OCI-LY7 (cell line): Measurements from ENCODE around the gene SH3BP5L. TPM values are rescaled to one million over a fixed set of nuclear protein-coding genes. Genes with fewer than 3 reads are reported as not detected.

Experiments
- BruUV-seq: library from RNA; stranded (reverse); fragments of 400-500 nt; replicated peaks from 2 replicates; lab custom pipeline; 2021; lab: Mats Ljungman, UMichigan
- CTCF ChIA-PET: fragments of 300-600 bp; sonication (Branson Sonifier 250); formaldehyde crosslinking; loops from one replicate; lab custom pipeline; 2022; ENCODE audit warnings: antibody characterized with exemption; ENCODE audit not compliant: unreplicated experiment; lab: Charles Lee
- POLR2A ChIA-PET: fragments of 300-600 bp; sonication (Branson Sonifier 250); formaldehyde crosslinking; loops from one replicate; lab custom pipeline; 2022; ENCODE audit warnings: antibody characterized with exemption; lab: Charles Lee
- DNase-seq: peaks from one replicate; pipeline ENCODE4 v3.0.0-alpha.2; 2015; ENCODE audit warnings: low spot score
- H2AFZ ChIP-seq: fragments of 200-600 bp; sonication (generic), shearing (Covaris generic); 2 replicates; pipeline ENCODE4 v1.6.1; 2014; ENCODE audit warnings: mild to moderate bottlenecking, antibody characterized with exemption, low read length, moderate library complexity
- H3K27ac ChIP-seq: fragments of 200-600 bp; sonication (generic); 2 replicates; pipeline ENCODE4 v1.5.1; 2014; ENCODE audit warnings: mixed run types, low read depth, mild to moderate bottlenecking, moderate library complexity, low read length, inconsistent platforms; ENCODE audit not compliant: poor library complexity, severe bottlenecking
- H3K36me3 ChIP-seq: fragments of 200-600 bp; sonication (generic); 2 replicates; pipeline ENCODE4 v1.6.1; 2014; ENCODE audit warnings: mild to moderate bottlenecking, antibody characterized with exemption, low read length, moderate library complexity, mixed read lengths; ENCODE audit not compliant: insufficient read depth
- H3K4me1 ChIP-seq: fragments of 200-600 bp; sonication (generic); 2 replicates; pipeline ENCODE4 v1.5.1; 2014; ENCODE audit warnings: mild to moderate bottlenecking, low read length; ENCODE audit not compliant: insufficient read depth, poor library complexity, severe bottlenecking
- H3K4me2 ChIP-seq: fragments of 200-600 bp; sonication (generic); 2 replicates; pipeline ENCODE4 v1.6.1; 2014; ENCODE audit warnings: mild to moderate bottlenecking, low read length
- H3K4me3 ChIP-seq: fragments of 200-600 bp; sonication (generic); 2 replicates; pipeline ENCODE4 v1.5.1; 2014; ENCODE audit warnings: mild to moderate bottlenecking, low read depth, low read length; ENCODE audit not compliant: poor library complexity, severe bottlenecking
- H3K79me2 ChIP-seq: fragments of 200-600 bp; sonication (generic); 2 replicates; pipeline ENCODE4 v1.6.1; 2016; ENCODE audit warnings: low read depth, mild to moderate bottlenecking, low read length, moderate library complexity, mixed read lengths; ENCODE audit not compliant: insufficient read depth
- H3K9me2 ChIP-seq: fragments of 200-600 bp; sonication (generic); 2 replicates; pipeline ENCODE4 v1.6.1; 2016; ENCODE audit warnings: mild to moderate bottlenecking, low read length, mixed read lengths; ENCODE audit not compliant: insufficient read depth
- H3K9me3 ChIP-seq: fragments of 200-600 bp; sonication (generic); 2 replicates; pipeline ENCODE4 v1.6.1; 2014; ENCODE audit warnings: mild to moderate bottlenecking, mixed run types, low read length, mixed read lengths
- H4K20me1 ChIP-seq: fragments of 200-600 bp; sonication (generic); 2 replicates; pipeline ENCODE4 v1.6.1; 2014; ENCODE audit warnings: mild to moderate bottlenecking, antibody characterized with exemption, low read length, moderate library complexity, mixed read lengths; ENCODE audit not compliant: insufficient read depth
- CTCF ChIP-seq: fragments of 200-600 bp; sonication (generic); conservative IDR thresholded peaks from 2 replicates; pipeline ENCODE4 v1.5.1; 2014; ENCODE audit warnings: mild to moderate bottlenecking, antibody characterized with exemption, low read length, moderate library complexity, mixed read lengths
- EZH2phosphoT487 ChIP-seq: fragments of 200-600 bp; sonication (generic); IDR thresholded peaks from 2 replicates; pipeline ENCODE4 v1.6.1; 2018; ENCODE audit warnings: low read depth, borderline replicate concordance, mild to moderate bottlenecking, mixed run types, antibody characterized with exemption, low read length, moderate library complexity, mixed read lengths
- intact Hi-C: fragments of 100-400 bp; cut with micrococcal nuclease; formaldehyde crosslinking; loops from one replicate; pipeline ENCODE4 v1.10.0; 2022; ENCODE audit not compliant: unreplicated experiment
- total RNA-seq, 2 experiments: library from RNA; depleted of rRNA in 1 of 2; stranded (reverse); fragments of >200 nt in 1 of 2; shearing (Covaris generic) in 1 of 2; gene quantifications; 2 replicates each; pipeline ENCODE4 v1.2.3, GENCODE V29; 2014 to 2022

SH3BP5L gene
- total RNA-seq, 2 experiments from 2014 or later = 16.9 to 21.8 TPM

GRCh38 chr1:248779350-248779749 is 46.4 kb downstream of the SH3BP5L start:
- Histone ChIP-seq H3K79me2 (no peaks in the 10 kb centered on the region), H3K36me3 (no peaks in the 10 kb centered on the region), H3K4me3 (no peak overlapping the region), H4K20me1 (no peaks in the 10 kb centered on the region), H3K4me2 (no peak overlapping the region), H3K9me2 (no peaks in the 10 kb centered on the region), H3K27ac (no peak overlapping the region), H3K9me3 (no peaks in the 10 kb centered on the region), H3K4me1 (no peaks in the 10 kb centered on the region), H2AFZ (no peak overlapping the region)
- ChIA-PET POLR2A (no interaction called here), CTCF (no interaction called here)
- no peak for DNase-seq
- BruUV-seq = no TSS peak
- TF ChIP-seq EZH2phosphoT487 (no peak), CTCF (no peak)
- intact Hi-C loops = no loop called here

- Histone ChIP-seq H3K4me1 (no peaks in the 10 kb centered on the region), H3K4me2 (no peak overlapping the region), H3K9me3 (no peaks in the 10 kb centered on the region), H3K27ac (no peak overlapping the region), H2AFZ (no peak overlapping the region), H4K20me1 (no peaks in the 10 kb centered on the region), H3K36me3 (no peaks in the 10 kb centered on the region), H3K4me3 (no peak overlapping the region), H3K79me2 (no peaks in the 10 kb centered on the region), H3K9me2 (no peaks in the 10 kb centered on the region)
- CTCF ChIA-PET = interaction anchor here (0.6 kb wide), 1 partner anchor 12 kb away, joined by 4 read pairs; no protein-coding TSS in a partner anchor
- TF ChIP-seq CTCF (no peak), EZH2phosphoT487 (no peak)
- intact Hi-C loops = no loop called here
- no TSS peak for BruUV-seq
- POLR2A ChIA-PET = no interaction called here
- DNase-seq = no peak
Measured at GRCh38 chr1:248778906-248779305, 46.8 kb downstream of the SH3BP5L start.

GRCh38 chr1:248776991-248777390 is 48.7 kb downstream of the SH3BP5L start:
- no peaks in the 10 kb centered on the region for H3K9me2 ChIP-seq
- DNase-seq = no peak
- H3K4me1 ChIP-seq = no peaks in the 10 kb centered on the region
- CTCF ChIA-PET = no interaction called here
- no peaks in the 10 kb centered on the region for H4K20me1 ChIP-seq
- no peaks in the 10 kb centered on the region for H3K36me3 ChIP-seq
- H3K4me3 ChIP-seq = no peak overlapping the region
- POLR2A ChIA-PET = interaction anchor here (0.6 kb wide), 1 partner anchor 107 kb away, joined by 3 read pairs; no protein-coding TSS in a partner anchor
- H3K4me2 ChIP-seq = no peak overlapping the region
- no peaks in the 10 kb centered on the region for H3K79me2 ChIP-seq
- TF ChIP-seq EZH2phosphoT487 = no peak
- TF ChIP-seq CTCF = no peak
- intact Hi-C loops = no loop called here
- no peaks in the 10 kb centered on the region for H3K9me3 ChIP-seq
- no peak overlapping the region for H3K27ac ChIP-seq
- no peak overlapping the region for H2AFZ ChIP-seq
- BruUV-seq = no TSS peak
